Measurements from ENCODE around the gene BICDL1. TPM values are rescaled to one million over a fixed set of nuclear protein-coding genes. Genes with fewer than 3 reads are reported as not detected.
A peak's percentile ranks its signal among the peaks of the same experiment; 100 is the strongest.

The BICDL1 gene
- total RNA-seq, 1 experiment from 2014 or later = 22.2 TPM

DNA sequence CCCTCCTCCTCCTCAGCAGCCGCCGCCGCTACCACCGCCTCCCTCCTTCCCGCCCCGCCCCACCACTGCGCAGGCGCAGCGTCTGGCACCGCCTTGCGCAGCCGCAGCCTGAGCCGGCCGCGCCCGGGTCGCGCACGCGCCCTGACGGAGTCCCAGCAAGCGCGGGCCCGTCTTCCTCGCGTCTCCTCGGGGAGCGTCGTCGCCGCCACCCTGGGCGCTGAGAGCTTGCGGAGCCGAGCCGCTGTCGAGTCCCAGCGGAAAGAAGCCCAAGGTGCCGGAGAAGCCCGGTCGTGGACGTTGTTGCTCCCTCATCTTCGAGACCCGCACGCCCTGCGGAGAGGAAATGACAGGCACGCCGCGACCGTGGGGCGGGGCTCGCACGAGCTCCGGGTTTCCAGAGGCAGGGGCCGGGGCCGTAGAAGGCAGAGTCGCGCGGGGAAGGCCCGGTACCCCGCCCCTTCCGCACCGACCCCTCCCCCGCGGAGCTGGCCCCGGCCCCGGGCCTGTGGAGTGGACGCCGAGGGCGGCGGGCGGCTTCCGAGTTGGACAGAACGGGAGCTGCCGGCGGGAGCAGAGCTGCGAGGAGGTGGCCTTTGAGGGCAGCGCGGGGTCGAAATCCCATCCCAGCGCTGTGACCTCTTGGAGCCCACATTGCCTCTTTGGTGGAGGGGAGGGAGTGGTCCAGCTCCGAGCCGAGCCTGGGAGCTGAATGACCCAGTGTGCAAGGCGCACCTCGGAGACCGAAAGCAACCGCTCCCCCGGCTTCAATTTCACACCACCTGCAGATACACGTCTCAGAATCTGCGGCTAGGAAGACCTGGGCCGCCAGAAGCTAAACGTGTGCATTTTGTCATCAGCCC is 128.0 kb downstream of the BICDL1 start:
- in situ Hi-C loops (cut with HindIII; ENCODE audit: low pct_unique_long_range_greater_than_20kb, low sequenced_read_pairs) (no loop called here), intact Hi-C loops (cut with micrococcal nuclease; ENCODE audit: unreplicated experiment) (no loop called here)
- DNase-seq (ENCODE audit: low read depth, low spot score) (peak; percentile 39), ATAC-seq (peak; percentile 86)
- Histone ChIP-seq H3K27ac (ENCODE audit: low read length) (peak overlapping the region; percentile 55), H3K4me3 (ENCODE audit: low read depth in 2 of 2, low read length in 2 of 2) (peak overlapping the region; percentile 79 to 80), H3K36me3 (ENCODE audit: control insufficient read depth, insufficient read depth, low read length) (no peaks in the 10 kb centered on the region), H3K9me3 (ENCODE audit: control insufficient read depth, insufficient read depth, low read depth, low read length) (no peaks in the 10 kb centered on the region), H3K4me1 (ENCODE audit: control insufficient read depth, insufficient read depth, low read length) (peaks cover 17% of the 10 kb centered on the region), H3K27me3 (ENCODE audit: control insufficient read depth, insufficient read depth, low read length) (no peaks in the 10 kb centered on the region)
- CTCF ChIA-PET = no interaction called here
- TF ChIP-seq POLR2AphosphoS5 (IDR thresholded peaks at IDR 0.05; ENCODE audit: low read depth, low read length) = peak; percentile 96
- peak; percentile 88 for TF ChIP-seq SIN3A (IDR thresholded peaks at IDR 0.05; ENCODE audit: borderline replicate concordance, insufficient read depth, low read depth, low read length)
- TF ChIP-seq, protein P1, sequence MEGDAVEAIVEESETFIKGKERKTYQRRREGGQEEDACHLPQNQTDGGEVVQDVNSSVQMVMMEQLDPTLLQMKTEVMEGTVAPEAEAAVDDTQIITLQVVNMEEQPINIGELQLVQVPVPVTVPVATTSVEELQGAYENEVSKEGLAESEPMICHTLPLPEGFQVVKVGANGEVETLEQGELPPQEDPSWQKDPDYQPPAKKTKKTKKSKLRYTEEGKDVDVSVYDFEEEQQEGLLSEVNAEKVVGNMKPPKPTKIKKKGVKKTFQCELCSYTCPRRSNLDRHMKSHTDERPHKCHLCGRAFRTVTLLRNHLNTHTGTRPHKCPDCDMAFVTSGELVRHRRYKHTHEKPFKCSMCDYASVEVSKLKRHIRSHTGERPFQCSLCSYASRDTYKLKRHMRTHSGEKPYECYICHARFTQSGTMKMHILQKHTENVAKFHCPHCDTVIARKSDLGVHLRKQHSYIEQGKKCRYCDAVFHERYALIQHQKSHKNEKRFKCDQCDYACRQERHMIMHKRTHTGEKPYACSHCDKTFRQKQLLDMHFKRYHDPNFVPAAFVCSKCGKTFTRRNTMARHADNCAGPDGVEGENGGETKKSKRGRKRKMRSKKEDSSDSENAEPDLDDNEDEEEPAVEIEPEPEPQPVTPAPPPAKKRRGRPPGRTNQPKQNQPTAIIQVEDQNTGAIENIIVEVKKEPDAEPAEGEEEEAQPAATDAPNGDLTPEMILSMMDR (IDR thresholded peaks at IDR 0.05) = no peak
- TF ChIP-seq, protein P2, sequence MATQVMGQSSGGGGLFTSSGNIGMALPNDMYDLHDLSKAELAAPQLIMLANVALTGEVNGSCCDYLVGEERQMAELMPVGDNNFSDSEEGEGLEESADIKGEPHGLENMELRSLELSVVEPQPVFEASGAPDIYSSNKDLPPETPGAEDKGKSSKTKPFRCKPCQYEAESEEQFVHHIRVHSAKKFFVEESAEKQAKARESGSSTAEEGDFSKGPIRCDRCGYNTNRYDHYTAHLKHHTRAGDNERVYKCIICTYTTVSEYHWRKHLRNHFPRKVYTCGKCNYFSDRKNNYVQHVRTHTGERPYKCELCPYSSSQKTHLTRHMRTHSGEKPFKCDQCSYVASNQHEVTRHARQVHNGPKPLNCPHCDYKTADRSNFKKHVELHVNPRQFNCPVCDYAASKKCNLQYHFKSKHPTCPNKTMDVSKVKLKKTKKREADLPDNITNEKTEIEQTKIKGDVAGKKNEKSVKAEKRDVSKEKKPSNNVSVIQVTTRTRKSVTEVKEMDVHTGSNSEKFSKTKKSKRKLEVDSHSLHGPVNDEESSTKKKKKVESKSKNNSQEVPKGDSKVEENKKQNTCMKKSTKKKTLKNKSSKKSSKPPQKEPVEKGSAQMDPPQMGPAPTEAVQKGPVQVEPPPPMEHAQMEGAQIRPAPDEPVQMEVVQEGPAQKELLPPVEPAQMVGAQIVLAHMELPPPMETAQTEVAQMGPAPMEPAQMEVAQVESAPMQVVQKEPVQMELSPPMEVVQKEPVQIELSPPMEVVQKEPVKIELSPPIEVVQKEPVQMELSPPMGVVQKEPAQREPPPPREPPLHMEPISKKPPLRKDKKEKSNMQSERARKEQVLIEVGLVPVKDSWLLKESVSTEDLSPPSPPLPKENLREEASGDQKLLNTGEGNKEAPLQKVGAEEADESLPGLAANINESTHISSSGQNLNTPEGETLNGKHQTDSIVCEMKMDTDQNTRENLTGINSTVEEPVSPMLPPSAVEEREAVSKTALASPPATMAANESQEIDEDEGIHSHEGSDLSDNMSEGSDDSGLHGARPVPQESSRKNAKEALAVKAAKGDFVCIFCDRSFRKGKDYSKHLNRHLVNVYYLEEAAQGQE (IDR thresholded peaks at IDR 0.05; ENCODE audit: insufficient read depth in 1 of 2, low read depth in 2 of 2, low read length in 1 of 2) = no peak
- TF ChIP-seq TCF7L2 (IDR thresholded peaks at IDR 0.05; ENCODE audit: low read depth, low read length) = no peak
- POLR2A ChIA-PET = interaction anchor here (0.6 to 1.2 kb wide), 2 partner anchors 9 to 174 kb away, joined by 6 to 10 read pairs; partner anchors contain the start of gene RNU4-2
- no TSS peak for BruUV-seq (replicated peaks)

DNA sequence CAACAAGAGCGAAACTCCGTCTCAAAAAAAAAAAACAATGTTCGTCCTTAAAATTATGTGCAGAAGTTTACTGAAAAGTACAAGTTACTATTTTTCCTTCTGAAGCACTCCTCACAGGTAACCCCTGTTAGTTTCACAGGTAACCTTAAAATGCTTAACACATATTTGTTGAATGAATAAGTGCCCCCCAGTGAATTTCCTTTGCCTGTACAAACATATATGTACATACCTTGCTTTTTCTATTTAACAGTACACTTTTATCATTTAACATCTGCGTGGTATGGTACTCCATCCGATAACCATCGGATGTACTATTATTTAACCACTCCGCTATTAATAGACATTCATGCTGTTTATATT is 128.9 kb downstream of the BICDL1 start:
- no peak for ATAC-seq
- H3K27me3 ChIP-seq (ENCODE audit: control insufficient read depth, insufficient read depth, low read length) = no peaks in the 10 kb centered on the region

More for the DNA sequence above, 128.9 kb downstream of the BICDL1 start:
- DNase-seq (ENCODE audit: low read depth, low spot score) = no peak
- peak overlapping the region; percentile 79 to 80 for H3K4me3 ChIP-seq (ENCODE audit: low read depth in 2 of 2, low read length in 2 of 2)
- POLR2A ChIA-PET = no interaction called here
- H3K4me1 ChIP-seq (ENCODE audit: control insufficient read depth, insufficient read depth, low read length) = peaks cover 17% of the 10 kb centered on the region
- intact Hi-C loops (cut with micrococcal nuclease; ENCODE audit: unreplicated experiment) = no loop called here
- no peaks in the 10 kb centered on the region for H3K36me3 ChIP-seq (ENCODE audit: control insufficient read depth, insufficient read depth, low read length)
- CTCF ChIA-PET = no interaction called here
- peak overlapping the region; percentile 55 for H3K27ac ChIP-seq (ENCODE audit: low read length)
- no peaks in the 10 kb centered on the region for H3K9me3 ChIP-seq (ENCODE audit: control insufficient read depth, insufficient read depth, low read depth, low read length)
- TF ChIP-seq, protein P2 (IDR thresholded peaks at IDR 0.05; ENCODE audit: insufficient read depth in 1 of 2, low read depth in 2 of 2, low read length in 1 of 2) = no peak
- no peak for TF ChIP-seq POLR2AphosphoS5 (IDR thresholded peaks at IDR 0.05; ENCODE audit: low read depth, low read length)
- TF ChIP-seq, protein P1 (IDR thresholded peaks at IDR 0.05) = no peak
- no peak for TF ChIP-seq TCF7L2 (IDR thresholded peaks at IDR 0.05; ENCODE audit: low read depth, low read length)
- TF ChIP-seq SIN3A (IDR thresholded peaks at IDR 0.05; ENCODE audit: borderline replicate concordance, insufficient read depth, low read depth, low read length) = no peak
- BruUV-seq (replicated peaks) = TSS peak; percentile 93
- in situ Hi-C loops (cut with HindIII; ENCODE audit: low pct_unique_long_range_greater_than_20kb, low sequenced_read_pairs) = no loop called here

All from Panc1 (cell line).